Spinal cord (tissue), 10 donors: ENCODE measurements around the gene BIRC3. TPM values are rescaled to one million over a fixed set of nuclear protein-coding genes. Genes with fewer than 3 reads are reported as not detected.

Source experiments
- DNase-seq, 6 donors: peaks; one replicate each; pipeline versions ENCODE4 v3.0.0 to v3.0.0-alpha.2; 2013 to 2015; ENCODE audit warnings: low spot score in 6 of 6, low read depth in 4 of 6
- H3K27ac ChIP-seq: one replicate; pipeline ENCODE4 v1.5.1; 2013; ENCODE audit warnings: low read depth, low read length, control low read depth
- H3K27me3 ChIP-seq: one replicate; pipeline ENCODE4 v1.6.1; 2013; ENCODE audit warnings: low read length; ENCODE audit not compliant: control insufficient read depth, insufficient read depth
- H3K36me3 ChIP-seq: one replicate; pipeline ENCODE4 v1.6.1; 2013; ENCODE audit warnings: low read length; ENCODE audit not compliant: control insufficient read depth, insufficient read depth
- H3K4me1 ChIP-seq: one replicate; pipeline ENCODE4 v1.6.1; 2013; ENCODE audit warnings: low read length; ENCODE audit not compliant: control insufficient read depth, insufficient read depth
- H3K4me3 ChIP-seq: one replicate; pipeline ENCODE4 v1.5.1; 2013; ENCODE audit warnings: low read depth, low read length, control low read depth
- H3K9me3 ChIP-seq: one replicate; pipeline ENCODE4 v1.6.1; 2013; ENCODE audit warnings: low read length; ENCODE audit not compliant: control insufficient read depth, insufficient read depth
- WGBS: methylation state at CpG from one replicate; pipeline ENCODE4 v1.1.5; 2013; ENCODE audit warnings: missing lambda C conversion rate; ENCODE audit not compliant: insufficient coverage; 5-methylcytosine and 5-hydroxymethylcytosine counted together
- long read RNA-seq, 4 donors: transcript quantifications; one replicate each; lab custom pipeline, GENCODE V29; 2026
- polyA plus RNA-seq, 2 donors: library from polyadenylated mRNA; unstranded; fragments of 120-200 nt; gene quantifications; one replicate each; pipeline ENCODE4 v1.2.1, GENCODE V29; 2013; ENCODE audit not compliant: insufficient read length in 2 of 2
- total RNA-seq, 2 donors: library from RNA; depleted of rRNA in 1 of 2; stranded (reverse); fragments of 120-200 nt in 1 of 2; fragments of >200 nt in 1 of 2; gene quantifications; one replicate each; pipeline versions ENCODE4 v1.2.3 to v1.2.4, GENCODE V29; 2013 to 2014
- donor health status: healthy.

The BIRC3 gene
- total RNA-seq = 1 to 10 TPM; 3.9 to 6.2 TPM
- polyA plus RNA-seq = 1 to 10 TPM; 1.8 to 2.4 TPM
- long read RNA-seq, donor 1 = 0 reads
- long read RNA-seq, donor 2 = 0 reads
- long read RNA-seq, donor 3, full-length matches to known transcripts = 1 of 1 reads
- long read RNA-seq, donor 3, partial matches to known transcripts = 0 of 1 reads
- long read RNA-seq, donor 3, other reads (novel, unspliced or antisense) = 0 of 1 reads
- long read RNA-seq, donor 4 = 0 reads

- DNase-seq = peak in 5 of 6 donors; percentile 36 to 82 (median 61)
- H3K9me3 ChIP-seq = no peaks in the 10 kb centered on the region
- peak within 1 kb of the TSS; percentile 65 for H3K4me3 ChIP-seq
- H3K4me1 ChIP-seq = peaks cover 10% of the 10 kb centered on the region
- H3K36me3 ChIP-seq = no peaks in the 10 kb centered on the region
- WGBS = 3% methylated on average over 34 of the region's 34 CpGs
- H3K27ac ChIP-seq = no peak within 1 kb of the TSS
- peaks cover 5% of the 10 kb centered on the region for H3K27me3 ChIP-seq
These were observed at the start of gene BIRC3 for GRCh38 chr11:102317099-102317767. TSS of gene BIRC3 (plus strand) at chr11:102317484. CDS start at chr11:102324510, 7,026 bp downstream.

GRCh38 chr11:102267609-102268008 is 49.7 kb upstream of the BIRC3 start:
- no peak for DNase-seq
- H3K4me1 ChIP-seq = peaks cover 10% of the 10 kb centered on the region
- no peak overlapping the region for H3K27ac ChIP-seq
- H3K4me3 ChIP-seq = no peak overlapping the region
- H3K27me3 ChIP-seq = no peaks in the 10 kb centered on the region
- no peaks in the 10 kb centered on the region for H3K9me3 ChIP-seq
- WGBS = 100% methylated on average over 1 of the region's 5 CpGs
- no peaks in the 10 kb centered on the region for H3K36me3 ChIP-seq

DNA sequence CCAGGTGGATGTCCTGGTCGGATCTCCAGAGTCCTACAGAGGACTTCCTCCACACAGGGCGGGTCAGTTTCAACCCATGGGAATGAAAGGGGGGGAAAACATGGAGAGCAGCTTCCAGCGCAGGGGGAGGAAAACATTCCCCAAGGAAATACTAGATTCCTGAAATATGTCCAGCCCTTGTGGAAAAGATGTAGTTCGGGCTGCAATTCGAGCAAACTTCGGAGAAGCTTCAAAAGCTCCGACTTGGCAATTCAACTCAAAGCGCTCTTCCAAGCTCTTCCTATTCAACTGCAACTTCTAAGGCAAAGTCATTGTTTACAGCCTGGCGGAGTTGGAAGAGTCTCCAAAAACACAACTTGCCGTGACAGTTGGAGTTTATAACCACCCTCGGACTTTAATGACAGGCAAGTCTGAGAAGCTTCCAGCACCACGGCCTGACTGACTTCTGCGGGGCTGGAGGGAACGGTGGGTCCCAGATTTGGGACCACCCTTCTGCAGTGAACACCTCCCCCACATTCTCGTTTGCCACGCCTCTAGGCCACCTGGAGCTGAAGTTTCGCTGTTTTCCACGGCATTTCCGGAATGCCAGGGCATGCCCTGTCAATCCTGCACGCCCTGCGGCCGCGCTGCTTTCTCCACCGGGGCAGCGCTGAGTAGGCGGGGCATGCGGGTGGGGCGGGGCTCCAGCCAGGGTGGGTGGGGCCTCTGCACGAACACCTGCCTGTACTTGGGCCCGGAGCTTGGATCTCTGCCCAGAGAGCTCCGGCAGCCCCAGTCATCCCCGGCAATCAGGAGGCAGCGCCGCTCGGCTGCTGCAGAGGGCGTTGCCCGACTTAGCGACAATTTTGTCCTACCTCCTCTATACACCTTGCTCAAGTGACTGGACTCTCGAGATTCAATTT is 49.0 kb upstream of the BIRC3 start:
- WGBS = 9% methylated on average over 26 of the region's 39 CpGs
- no peaks in the 10 kb centered on the region for H3K36me3 ChIP-seq
- peak in 2 of 6 donors; percentile 77 to 79 for DNase-seq
- H3K4me3 ChIP-seq = peak overlapping the region; percentile 30
- peaks cover 10% of the 10 kb centered on the region for H3K4me1 ChIP-seq
- H3K9me3 ChIP-seq = no peaks in the 10 kb centered on the region
- no peak overlapping the region for H3K27ac ChIP-seq
- H3K27me3 ChIP-seq = no peaks in the 10 kb centered on the region

DNA sequence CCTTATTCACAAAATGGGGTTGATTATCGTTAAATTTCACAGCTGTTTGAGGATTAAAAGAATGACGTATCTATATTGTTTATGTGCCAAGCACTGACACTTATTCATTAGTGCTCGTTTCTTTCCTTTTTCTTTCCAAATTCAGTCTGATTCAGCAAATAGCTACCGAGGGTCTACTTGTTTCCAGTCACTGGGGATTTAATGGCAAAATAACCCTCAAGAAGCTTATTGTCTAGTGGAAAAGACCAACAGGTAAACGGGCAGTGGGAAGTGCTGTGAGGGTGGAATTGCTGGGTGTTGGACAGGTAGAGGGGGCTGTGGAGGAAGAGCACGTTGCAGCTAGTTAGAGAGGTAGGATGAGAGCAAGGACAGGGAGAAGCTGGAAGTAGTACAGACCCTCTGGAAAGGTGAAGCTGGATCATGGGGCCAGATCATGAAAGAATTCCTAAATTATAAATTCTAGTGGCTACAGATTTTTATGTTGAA is 48.3 kb upstream of the BIRC3 start:
- no peak overlapping the region for H3K27ac ChIP-seq
- 18% methylated on average over 2 of the region's 6 CpGs for WGBS
- H3K4me3 ChIP-seq = peak overlapping the region; percentile 30

DNA sequence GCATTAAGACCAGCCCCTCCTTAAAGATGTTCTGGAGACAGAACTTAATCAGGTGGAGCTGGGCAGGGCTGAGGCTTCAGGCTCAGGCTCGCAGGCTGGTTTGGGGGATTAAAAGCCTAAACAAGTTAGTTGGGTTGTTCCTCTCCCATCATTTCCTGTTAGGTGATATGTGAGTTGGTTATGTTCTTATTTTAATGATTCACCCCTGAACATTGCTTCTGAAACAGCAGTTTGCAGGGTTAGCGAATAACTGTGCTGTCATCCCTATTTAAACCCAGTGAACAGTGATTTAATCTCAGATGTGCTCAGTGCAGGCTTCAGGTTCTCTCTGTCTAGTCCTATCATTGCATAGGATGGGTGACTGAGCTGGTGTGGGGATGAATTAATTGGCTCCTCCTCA is 47.4 kb upstream of the BIRC3 start:
- Histone ChIP-seq H3K36me3 (no peaks in the 10 kb centered on the region), H3K27me3 (no peaks in the 10 kb centered on the region), H3K4me3 (no peak overlapping the region), H3K4me1 (peaks cover 10% of the 10 kb centered on the region), H3K27ac (no peak overlapping the region), H3K9me3 (no peaks in the 10 kb centered on the region)
- no peak for DNase-seq
- WGBS = no CpG with 5 or more reads among the region's 2 CpGs

More for the DNA sequence above, 48.3 kb upstream of the BIRC3 start:
- H3K9me3 ChIP-seq = no peaks in the 10 kb centered on the region
- no peak for DNase-seq
- no peaks in the 10 kb centered on the region for H3K36me3 ChIP-seq
- no peaks in the 10 kb centered on the region for H3K27me3 ChIP-seq
- peaks cover 10% of the 10 kb centered on the region for H3K4me1 ChIP-seq

- H3K36me3 ChIP-seq = no peaks in the 10 kb centered on the region
- H3K27ac ChIP-seq = no peak overlapping the region
These were observed 45.0 kb upstream of the BIRC3 start for GRCh38 chr11:102272047-102272824.

DNA sequence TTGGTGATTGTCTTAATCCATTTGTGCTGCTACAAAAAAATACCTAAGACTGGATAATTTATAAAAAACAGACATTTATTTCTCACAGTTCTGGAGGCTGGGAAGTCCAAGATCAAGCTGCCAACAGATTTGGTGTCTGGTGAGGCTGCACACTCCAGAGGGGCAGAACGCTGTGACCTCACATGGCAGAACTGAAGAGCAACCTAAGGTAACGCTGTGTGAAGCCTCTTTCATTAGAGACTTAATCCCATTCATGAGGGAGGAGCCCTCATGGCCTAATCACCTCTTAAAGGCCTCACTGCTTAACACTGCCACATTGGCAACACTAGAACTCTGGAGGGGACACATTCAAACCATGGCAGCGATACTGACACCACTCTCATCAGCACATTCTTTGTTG is 42.7 kb upstream of the BIRC3 start:
- H3K4me1 ChIP-seq = no peaks in the 10 kb centered on the region
- H3K27ac ChIP-seq = no peak overlapping the region
- no peaks in the 10 kb centered on the region for H3K27me3 ChIP-seq
- H3K36me3 ChIP-seq = no peaks in the 10 kb centered on the region
- H3K9me3 ChIP-seq = no peaks in the 10 kb centered on the region
- H3K4me3 ChIP-seq = no peak overlapping the region
- WGBS = 71% methylated on average over 1 of the region's 3 CpGs
- no peak for DNase-seq

More at GRCh38 chr11:102272047-102272824, 45.0 kb upstream of the BIRC3 start:
- Histone ChIP-seq H3K9me3 (no peaks in the 10 kb centered on the region), H3K4me3 (no peak overlapping the region), H3K27me3 (no peaks in the 10 kb centered on the region), H3K4me1 (peaks cover 10% of the 10 kb centered on the region)
- WGBS = 93% methylated on average over 10 of the region's 10 CpGs
- no peak for DNase-seq

- Histone ChIP-seq H3K4me3 (no peak overlapping the region), H3K27me3 (no peaks in the 10 kb centered on the region), H3K9me3 (no peaks in the 10 kb centered on the region), H3K4me1 (peaks cover 3% of the 10 kb centered on the region), H3K27ac (no peak overlapping the region), H3K36me3 (no peaks in the 10 kb centered on the region)
- DNase-seq = peak in 2 of 6 donors; percentile 15 to 44
- 70% methylated on average over 1 of the region's 4 CpGs for WGBS
These were observed 40.9 kb upstream of the BIRC3 start for GRCh38 chr11:102276362-102276761.

GRCh38 chr11:102276783-102277182 is 40.5 kb upstream of the BIRC3 start:
- Histone ChIP-seq H3K36me3 (no peaks in the 10 kb centered on the region), H3K9me3 (no peaks in the 10 kb centered on the region), H3K4me3 (no peak overlapping the region), H3K4me1 (peaks cover 3% of the 10 kb centered on the region), H3K27ac (no peak overlapping the region), H3K27me3 (no peaks in the 10 kb centered on the region)
- no peak for DNase-seq
- 88% methylated on average over 2 of the region's 3 CpGs for WGBS
